SH-SY5Y (cell line): Measurements from ENCODE around the gene NTM.

Source experiments
- GATA2 ChIP-seq: IDR thresholded peaks from 2 replicates; pipeline ENCODE4 v1.6.1; 2011; ENCODE audit warnings: mild to moderate bottlenecking, low read depth, low read length
- GATA3 ChIP-seq: IDR thresholded peaks from 2 replicates; pipeline ENCODE4 v1.6.1; 2011; ENCODE audit warnings: low read depth, mild to moderate bottlenecking, low read length, moderate library complexity

The NTM gene

GRCh38 chr11:131675121-131675888, 304.9 kb downstream of the NTM start:
- TF ChIP-seq GATA3 (no peak), GATA2 (no peak)

- no peak for TF ChIP-seq GATA2
- no peak for TF ChIP-seq GATA3
Measured at GRCh38 chr11:131677828-131678470, 307.5 kb downstream of the NTM start.

GRCh38 chr11:131678658-131679340, 308.4 kb downstream of the NTM start:
- no peak for TF ChIP-seq GATA3
- TF ChIP-seq GATA2 = no peak

- TF ChIP-seq GATA2 = no peak
- TF ChIP-seq GATA3 = no peak
Measured at GRCh38 chr11:131681920-131682319, 311.5 kb downstream of the NTM start.

GRCh38 chr11:131682373-131683015, 312.1 kb downstream of the NTM start:
- no peak for TF ChIP-seq GATA3
- no peak for TF ChIP-seq GATA2

GRCh38 chr11:131683131-131683530, 312.7 kb downstream of the NTM start:
- TF ChIP-seq GATA3 = no peak
- TF ChIP-seq GATA2 = no peak

- TF ChIP-seq GATA3 = no peak
- no peak for TF ChIP-seq GATA2
Measured at GRCh38 chr11:131683666-131684065, 313.3 kb downstream of the NTM start.

- TF ChIP-seq GATA3 = no peak
- TF ChIP-seq GATA2 = no peak
Measured at GRCh38 chr11:131684111-131685060, 314.0 kb downstream of the NTM start.

- TF ChIP-seq GATA3 (no peak), GATA2 (no peak)
Measured at GRCh38 chr11:131685206-131685605, 314.8 kb downstream of the NTM start.

- TF ChIP-seq GATA3 (no peak), GATA2 (no peak)
Measured at GRCh38 chr11:131685906-131686305, 315.5 kb downstream of the NTM start.

GRCh38 chr11:131686836-131687235, 316.4 kb downstream of the NTM start:
- TF ChIP-seq GATA2 (no peak), GATA3 (no peak)

GRCh38 chr11:131687291-131688047, 317.1 kb downstream of the NTM start:
- TF ChIP-seq GATA3 (no peak), GATA2 (no peak)
